SU-DHL-6 (cell line): ENCODE results near the gene SDK1.

Experiments
- EZH2phosphoT487 ChIP-seq: fragments of 200-600 bp; sonication (generic), shearing (Covaris generic); conservative IDR thresholded peaks from 2 replicates; pipeline ENCODE4 v1.6.1; 2018; ENCODE audit warnings: mild to moderate bottlenecking, antibody characterized with exemption, low read length, moderate library complexity, mixed read lengths
- TF ChIP-seq, protein P1 (sequence below): fragments of 200-600 bp; sonication (generic); IDR thresholded peaks from one replicate; pipeline ENCODE4 v1.5.1; 2017; ENCODE audit warnings: antibody characterized with exemption, mild to moderate bottlenecking, low read length, moderate library complexity; ENCODE audit not compliant: insufficient read depth, poor library complexity, severe bottlenecking

DNA sequence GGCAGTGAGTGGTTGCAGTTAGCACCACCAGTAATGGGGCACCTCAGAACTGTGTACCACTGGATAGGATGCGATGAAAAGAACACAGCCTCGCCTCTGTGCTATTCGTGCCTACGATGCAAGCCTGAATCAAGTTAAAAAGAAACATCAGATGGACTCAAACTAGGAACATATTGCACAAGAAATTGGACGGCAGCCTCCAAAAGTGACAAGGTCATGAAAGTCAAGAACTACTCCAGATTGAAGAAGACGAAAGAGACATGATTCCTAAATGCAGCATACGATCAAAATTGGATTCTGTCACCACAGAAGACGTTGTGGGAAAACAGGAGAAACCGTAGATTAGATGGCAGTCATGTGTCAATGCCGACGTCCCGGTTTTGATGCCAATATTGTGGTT is 732.9 kb downstream of the SDK1 start:
- TF ChIP-seq, protein P1, sequence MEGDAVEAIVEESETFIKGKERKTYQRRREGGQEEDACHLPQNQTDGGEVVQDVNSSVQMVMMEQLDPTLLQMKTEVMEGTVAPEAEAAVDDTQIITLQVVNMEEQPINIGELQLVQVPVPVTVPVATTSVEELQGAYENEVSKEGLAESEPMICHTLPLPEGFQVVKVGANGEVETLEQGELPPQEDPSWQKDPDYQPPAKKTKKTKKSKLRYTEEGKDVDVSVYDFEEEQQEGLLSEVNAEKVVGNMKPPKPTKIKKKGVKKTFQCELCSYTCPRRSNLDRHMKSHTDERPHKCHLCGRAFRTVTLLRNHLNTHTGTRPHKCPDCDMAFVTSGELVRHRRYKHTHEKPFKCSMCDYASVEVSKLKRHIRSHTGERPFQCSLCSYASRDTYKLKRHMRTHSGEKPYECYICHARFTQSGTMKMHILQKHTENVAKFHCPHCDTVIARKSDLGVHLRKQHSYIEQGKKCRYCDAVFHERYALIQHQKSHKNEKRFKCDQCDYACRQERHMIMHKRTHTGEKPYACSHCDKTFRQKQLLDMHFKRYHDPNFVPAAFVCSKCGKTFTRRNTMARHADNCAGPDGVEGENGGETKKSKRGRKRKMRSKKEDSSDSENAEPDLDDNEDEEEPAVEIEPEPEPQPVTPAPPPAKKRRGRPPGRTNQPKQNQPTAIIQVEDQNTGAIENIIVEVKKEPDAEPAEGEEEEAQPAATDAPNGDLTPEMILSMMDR, result no peak
- no peak for TF ChIP-seq EZH2phosphoT487
